NCI-H1417 treated with DMSO at 0.1 percent for 48 hours (cell line): ENCODE data around the gene CLEC3B.

Experiments
- DNase-seq: peaks from one replicate; lab custom pipeline; 2025; lab: John Stamatoyannopoulos, UW

CLEC3B gene

GRCh38 chr3:45003406-45003805 lies 22.7 kb upstream of the CLEC3B start:
- no peak for DNase-seq

GRCh38 chr3:45003859-45004258 lies 22.2 kb upstream of the CLEC3B start:
- no peak for DNase-seq

- DNase-seq, result no peak
These were observed 19.0 kb upstream of the CLEC3B start for GRCh38 chr3:45007091-45007490.

GRCh38 chr3:45008117-45008516 lies 18.0 kb upstream of the CLEC3B start:
- DNase-seq, result no peak

- no peak for DNase-seq
These were observed 16.2 kb upstream of the CLEC3B start for GRCh38 chr3:45009868-45010267.

GRCh38 chr3:45010811-45011333 lies 15.2 kb upstream of the CLEC3B start:
- no peak for DNase-seq

- DNase-seq, result no peak
These were observed 14.2 kb upstream of the CLEC3B start for GRCh38 chr3:45011756-45012508.

GRCh38 chr3:45012577-45012976 lies 13.5 kb upstream of the CLEC3B start:
- DNase-seq, result no peak

- DNase-seq, result no peak
These were observed 9.2 kb upstream of the CLEC3B start for GRCh38 chr3:45016916-45017315.

- DNase-seq, result no peak
These were observed 8.3 kb upstream of the CLEC3B start for GRCh38 chr3:45017821-45018220.

- DNase-seq, result no peak
These were observed 5.6 kb upstream of the CLEC3B start for GRCh38 chr3:45020534-45020933.

GRCh38 chr3:45021524-45022297 lies 4.4 kb upstream of the CLEC3B start:
- DNase-seq, result no peak

- no peak for DNase-seq
These were observed 2.4 kb upstream of the CLEC3B start for GRCh38 chr3:45023675-45024074.

GRCh38 chr3:45024542-45025255 lies 1.4 kb upstream of the CLEC3B start:
- no peak for DNase-seq

GRCh38 chr3:45026957-45027356 lies 854 bp downstream of the CLEC3B start:
- no peak for DNase-seq

GRCh38 chr3:45027441-45027840 lies 1.3 kb downstream of the CLEC3B start:
- DNase-seq, result no peak

GRCh38 chr3:45029216-45029615 lies 3.1 kb downstream of the CLEC3B start:
- no peak for DNase-seq

GRCh38 chr3:45029661-45030060 lies 3.6 kb downstream of the CLEC3B start:
- DNase-seq, result no peak

GRCh38 chr3:45031531-45031930 lies 5.4 kb downstream of the CLEC3B start:
- DNase-seq, result no peak

GRCh38 chr3:45032113-45032512 lies 6.0 kb downstream of the CLEC3B start:
- DNase-seq, result no peak

- no peak for DNase-seq
These were observed 7.7 kb downstream of the CLEC3B start for GRCh38 chr3:45033791-45034190.

GRCh38 chr3:45034612-45035252 lies 8.6 kb downstream of the CLEC3B start:
- DNase-seq, result no peak
